NCI-H146 treated with DMSO at 0.1 percent for 48 hours (cell line): ENCODE measurements around the gene PQBP1.

Experiments used
- DNase-seq: peaks from one replicate; lab custom pipeline; 2025; ENCODE audit not compliant: unreplicated experiment; lab: John Stamatoyannopoulos, UW

Gene PQBP1

GRCh38 chrX:48901069-48901468, 3.3 kb downstream of the PQBP1 start:
- no peak for DNase-seq

- DNase-seq = no peak
Observed at GRCh38 chrX:48902135-48902534, 4.4 kb downstream of the PQBP1 start.

- DNase-seq = no peak
Observed at GRCh38 chrX:48902776-48903175, 5.0 kb downstream of the PQBP1 start.

GRCh38 chrX:48903290-48903689, 5.6 kb downstream of the PQBP1 start:
- DNase-seq = no peak

- no peak for DNase-seq
Observed at GRCh38 chrX:48904180-48904579, 6.5 kb downstream of the PQBP1 start.

- DNase-seq = no peak
Observed at GRCh38 chrX:48904626-48905025, 6.9 kb downstream of the PQBP1 start.

- no peak for DNase-seq
Observed at GRCh38 chrX:48905090-48905790, 7.5 kb downstream of the PQBP1 start.

- no peak for DNase-seq
Observed at GRCh38 chrX:48908600-48908999, 10.9 kb downstream of the PQBP1 start.

- DNase-seq = no peak
Observed at GRCh38 chrX:48909703-48910294, 12.1 kb downstream of the PQBP1 start.

GRCh38 chrX:48910926-48911411, 13.2 kb downstream of the PQBP1 start:
- no peak for DNase-seq

- peak; percentile 77 for DNase-seq
Observed at GRCh38 chrX:48911412-48912182, 13.9 kb downstream of the PQBP1 start, which contains the start of gene SLC35A2. TSS of gene SLC35A2 (minus strand) at chrX:48911646. CDS start at chrX:48911636, 10 bp downstream.

- no peak for DNase-seq
Observed at GRCh38 chrX:48913605-48914366, 16.1 kb downstream of the PQBP1 start.

- no peak for DNase-seq
Observed at GRCh38 chrX:48914593-48915493, 17.1 kb downstream of the PQBP1 start.

- DNase-seq = peak; percentile 87
Observed at GRCh38 chrX:48917139-48918001, 19.6 kb downstream of the PQBP1 start.

GRCh38 chrX:48918301-48918642, 20.5 kb downstream of the PQBP1 start:
- no peak for DNase-seq

- DNase-seq = peak; percentile 91
Observed at GRCh38 chrX:48918643-48919340, 21.1 kb downstream of the PQBP1 start, which contains the start of gene PIM2. TSS of gene PIM2 (minus strand) at chrX:48919024. CDS start at chrX:48918834, 190 bp downstream.

GRCh38 chrX:48919360-48919841, 21.7 kb downstream of the PQBP1 start:
- DNase-seq = no peak

- DNase-seq = no peak
Observed at GRCh38 chrX:48919947-48920717, 22.4 kb downstream of the PQBP1 start.
